Panc1 (cell line): ENCODE results near the gene ST6GALNAC1.

Source experiments
- CTCF ChIP-seq: fragments of 450-650 bp; IDR thresholded peaks from 2 replicates; pipeline ENCODE4 v1.5.1; 2017; ENCODE audit warnings: mild to moderate bottlenecking
- TCF7L2 ChIP-seq: IDR thresholded peaks from 2 replicates; pipeline ENCODE4 v1.6.1; 2011; ENCODE audit warnings: mild to moderate bottlenecking, low read depth, low read length, inconsistent platforms

GRCh38 chr17:76677406-76677805 is 33.8 kb upstream of the ST6GALNAC1 start:
- TF ChIP-seq CTCF (no peak), TCF7L2 (no peak)
